KMS-11 (cell line): Measurements from ENCODE around the gene SLCO1C1.

Experiments
- H2AFZ ChIP-seq: fragments of 200-600 bp; sonication (generic); 2 replicates; pipeline ENCODE4 v1.6.1; 2016; ENCODE audit warnings: antibody characterized with exemption, mixed run types, low read depth
- H3K27ac ChIP-seq: fragments of 200-600 bp; sonication (generic); 2 replicates; pipeline ENCODE4 v1.6.1; 2016; ENCODE audit warnings: mild to moderate bottlenecking, mixed run types
- H3K27me3 ChIP-seq: fragments of 200-600 bp; sonication (generic); 2 replicates; pipeline ENCODE4 v1.6.1; 2017; ENCODE audit warnings: mild to moderate bottlenecking, low read depth, mixed run types, moderate library complexity; ENCODE audit not compliant: insufficient read depth
- H3K36me3 ChIP-seq: fragments of 200-600 bp; sonication (generic); 2 replicates; pipeline ENCODE4 v1.6.1; 2017; ENCODE audit warnings: mild to moderate bottlenecking, mixed run types; ENCODE audit not compliant: insufficient read depth
- H3K4me1 ChIP-seq: fragments of 200-600 bp; sonication (generic); 2 replicates; pipeline ENCODE4 v1.6.1; 2016; ENCODE audit warnings: mild to moderate bottlenecking, low read depth, mixed run types; ENCODE audit not compliant: poor library complexity, severe bottlenecking
- H3K4me2 ChIP-seq: fragments of 200-600 bp; sonication (generic); 2 replicates; pipeline ENCODE4 v1.7.0; 2016; ENCODE audit warnings: mild to moderate bottlenecking, mixed run types
- H3K4me3 ChIP-seq: fragments of 200-600 bp; sonication (generic); IDR thresholded peaks from 2 replicates; pipeline ENCODE4 v1.6.1; 2017; ENCODE audit warnings: low read depth, low read length, mixed read lengths; ENCODE audit not compliant: insufficient read depth
- H3K79me2 ChIP-seq: fragments of 200-600 bp; sonication (generic); 2 replicates; pipeline ENCODE4 v1.6.1; 2016; ENCODE audit warnings: low read depth, mixed run types; ENCODE audit not compliant: insufficient read depth
- H3K9ac ChIP-seq: fragments of 200-600 bp; sonication (generic); 2 replicates; pipeline ENCODE4 v1.6.1; 2016; ENCODE audit warnings: mild to moderate bottlenecking, mixed run types
- H4K20me1 ChIP-seq: fragments of 200-600 bp; sonication (generic); 2 replicates; pipeline ENCODE4 v1.6.1; 2016; ENCODE audit warnings: mild to moderate bottlenecking, mixed run types; ENCODE audit not compliant: insufficient read depth
- CTCF ChIP-seq: fragments of 200-600 bp; sonication (generic); conservative IDR thresholded peaks from 2 replicates; pipeline ENCODE4 v1.6.1; 2017; ENCODE audit warnings: low read depth, mild to moderate bottlenecking, antibody characterized with exemption, low read length, moderate library complexity, mixed read lengths

SLCO1C1 gene

GRCh38 chr12:20695232-20695631 lies at the start of gene SLCO1C1:
TSS of gene SLCO1C1 (plus strand) at chr12:20695332. CDS start at chr12:20699577, 4,245 bp downstream.
- Histone ChIP-seq H3K79me2 (no peaks in the 10 kb centered on the region), H3K36me3 (no peaks in the 10 kb centered on the region), H3K9ac (no peak within 1 kb of the TSS), H3K4me1 (no peaks in the 10 kb centered on the region), H4K20me1 (no peaks in the 10 kb centered on the region), H3K4me2 (no peak within 1 kb of the TSS), H3K27ac (no peak within 1 kb of the TSS), H3K4me3 (no peak within 1 kb of the TSS), H3K27me3 (no peaks in the 10 kb centered on the region), H2AFZ (no peak within 1 kb of the TSS)
- no peak for TF ChIP-seq CTCF

GRCh38 chr12:20646239-20646827 lies 48.8 kb upstream of the SLCO1C1 start:
- no peak overlapping the region for H3K27ac ChIP-seq
- H2AFZ ChIP-seq = no peak overlapping the region
- H3K4me1 ChIP-seq = no peaks in the 10 kb centered on the region

GRCh38 chr12:20653871-20654270 lies 41.3 kb upstream of the SLCO1C1 start:
- H4K20me1 ChIP-seq = no peaks in the 10 kb centered on the region
- H3K9ac ChIP-seq = no peak overlapping the region
- H3K4me2 ChIP-seq = no peak overlapping the region
- H3K79me2 ChIP-seq = no peaks in the 10 kb centered on the region
- H3K4me3 ChIP-seq = no peak overlapping the region
- H3K36me3 ChIP-seq = no peaks in the 10 kb centered on the region
- no peaks in the 10 kb centered on the region for H3K4me1 ChIP-seq
- H3K27ac ChIP-seq = no peak overlapping the region
- H3K27me3 ChIP-seq = no peaks in the 10 kb centered on the region
- no peak for TF ChIP-seq CTCF
- H2AFZ ChIP-seq = no peak overlapping the region

More at GRCh38 chr12:20646239-20646827, 48.8 kb upstream of the SLCO1C1 start:
- no peak overlapping the region for H3K4me2 ChIP-seq
- no peaks in the 10 kb centered on the region for H3K36me3 ChIP-seq
- no peak overlapping the region for H3K9ac ChIP-seq
- peak; percentile 64 for TF ChIP-seq CTCF
- no peaks in the 10 kb centered on the region for H3K27me3 ChIP-seq
- H3K4me3 ChIP-seq = no peak overlapping the region
- no peaks in the 10 kb centered on the region for H3K79me2 ChIP-seq
- H4K20me1 ChIP-seq = no peaks in the 10 kb centered on the region

- no peaks in the 10 kb centered on the region for H3K79me2 ChIP-seq
- no peak overlapping the region for H3K9ac ChIP-seq
- TF ChIP-seq CTCF = no peak
- H3K36me3 ChIP-seq = no peaks in the 10 kb centered on the region
- no peaks in the 10 kb centered on the region for H3K4me1 ChIP-seq
- H4K20me1 ChIP-seq = no peaks in the 10 kb centered on the region
- no peak overlapping the region for H3K27ac ChIP-seq
- H2AFZ ChIP-seq = no peak overlapping the region
- H3K27me3 ChIP-seq = no peaks in the 10 kb centered on the region
- no peak overlapping the region for H3K4me2 ChIP-seq
- no peak overlapping the region for H3K4me3 ChIP-seq
Observed at GRCh38 chr12:20656600-20656999, 38.5 kb upstream of the SLCO1C1 start.
